Skeletal muscle satellite cell (primary cell): ENCODE results near the gene MALRD1.

Source experiments
- H3K27me3 ChIP-seq: 2 replicates; pipeline ENCODE4 v1.7.0; 2013; ENCODE audit warnings: low read length; ENCODE audit not compliant: control insufficient read depth, insufficient read depth
- H3K36me3 ChIP-seq: 2 replicates; pipeline ENCODE4 v1.7.0; 2013; ENCODE audit warnings: mild to moderate bottlenecking, control low read depth, low read length; ENCODE audit not compliant: insufficient read depth
- H3K4me1 ChIP-seq: 2 replicates; pipeline ENCODE4 v1.7.0; 2013; ENCODE audit warnings: low read length; ENCODE audit not compliant: control insufficient read depth, insufficient read depth
- H3K4me2 ChIP-seq: 2 replicates; pipeline ENCODE4 v1.7.0; 2013; ENCODE audit warnings: mild to moderate bottlenecking, low read length
- H3K4me3 ChIP-seq: 2 replicates; pipeline ENCODE4 v1.7.0; 2013; ENCODE audit warnings: low read length
- H3K9ac ChIP-seq: 2 replicates; pipeline ENCODE4 v1.7.0; 2013; ENCODE audit warnings: mild to moderate bottlenecking, low read depth, low read length, moderate library complexity
- H3K9me3 ChIP-seq: replicated peaks from 2 replicates; pipeline ENCODE4 v1.7.0; 2013; ENCODE audit warnings: mild to moderate bottlenecking, control low read depth, low read length

The MALRD1 gene

DNA sequence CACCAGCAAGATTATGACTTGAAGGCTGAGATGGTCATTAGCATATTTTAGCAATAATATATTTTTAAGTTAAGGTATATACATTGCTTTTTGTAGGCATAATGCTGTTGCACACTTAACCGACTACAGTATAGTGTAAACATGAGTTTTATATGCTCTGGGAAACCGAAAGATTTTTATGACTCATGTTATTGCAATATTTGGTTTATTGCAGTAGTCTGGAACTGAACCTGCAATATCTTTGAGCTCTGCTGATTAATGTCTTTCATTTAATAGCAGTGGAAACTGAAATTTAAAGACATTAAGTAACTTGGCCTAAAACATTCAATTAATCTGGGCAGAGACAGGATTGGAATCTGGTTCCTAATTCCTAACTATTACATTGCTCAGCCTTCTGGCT is 500.9 kb downstream of the MALRD1 start:
- no peaks in the 10 kb centered on the region for H3K27me3 ChIP-seq
- no peaks in the 10 kb centered on the region for H3K36me3 ChIP-seq
- no peaks in the 10 kb centered on the region for H3K9me3 ChIP-seq
- H3K4me3 ChIP-seq = no peak overlapping the region
- H3K4me1 ChIP-seq = no peaks in the 10 kb centered on the region
- H3K9ac ChIP-seq = no peak overlapping the region
- no peak overlapping the region for H3K4me2 ChIP-seq

DNA sequence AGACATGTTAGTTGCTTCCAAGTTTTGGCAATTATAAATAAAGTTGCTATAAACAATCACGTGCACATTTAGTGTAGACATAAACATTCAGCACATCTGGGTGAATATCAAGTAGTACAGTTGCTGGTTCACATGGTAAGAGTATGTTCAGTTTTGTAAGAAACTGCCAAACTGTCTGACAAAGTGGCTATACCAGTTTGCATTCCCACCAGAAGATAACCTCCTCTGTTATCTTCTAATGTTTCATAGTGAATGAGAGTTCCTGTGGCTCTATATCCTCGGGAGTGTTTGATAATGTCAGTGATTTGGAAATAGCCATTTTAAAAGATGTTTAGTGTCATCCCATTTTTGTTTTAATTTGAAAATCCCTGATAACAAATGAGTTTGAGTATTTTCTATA is 508.1 kb downstream of the MALRD1 start:
- no peaks in the 10 kb centered on the region for H3K27me3 ChIP-seq
- H3K36me3 ChIP-seq = no peaks in the 10 kb centered on the region
- H3K4me2 ChIP-seq = no peak overlapping the region
- H3K4me1 ChIP-seq = no peaks in the 10 kb centered on the region
- no peaks in the 10 kb centered on the region for H3K9me3 ChIP-seq
- H3K4me3 ChIP-seq = no peak overlapping the region
- no peak overlapping the region for H3K9ac ChIP-seq

DNA sequence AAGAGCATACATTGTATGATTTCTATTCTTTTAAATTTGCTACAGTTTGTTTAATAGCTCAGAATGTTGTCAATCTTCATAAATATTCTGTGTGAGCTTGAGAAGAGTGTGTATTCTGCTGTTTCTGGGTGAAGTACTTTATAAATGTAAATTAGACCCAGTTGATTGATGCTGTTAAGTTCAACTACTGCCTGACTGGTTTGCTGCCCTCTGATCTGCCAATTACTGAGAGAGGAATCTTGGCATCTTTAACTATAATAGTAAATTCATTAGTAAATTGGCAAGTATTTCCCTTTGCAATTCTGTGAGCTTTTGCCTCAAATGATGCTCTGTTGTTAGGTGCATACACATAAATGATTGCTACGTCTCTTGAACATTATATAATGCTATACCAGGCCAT is 512.6 kb downstream of the MALRD1 start:
- Histone ChIP-seq H3K36me3 (no peaks in the 10 kb centered on the region), H3K9ac (no peak overlapping the region), H3K4me3 (no peak overlapping the region), H3K27me3 (no peaks in the 10 kb centered on the region), H3K4me2 (no peak overlapping the region), H3K4me1 (no peaks in the 10 kb centered on the region), H3K9me3 (no peaks in the 10 kb centered on the region)

DNA sequence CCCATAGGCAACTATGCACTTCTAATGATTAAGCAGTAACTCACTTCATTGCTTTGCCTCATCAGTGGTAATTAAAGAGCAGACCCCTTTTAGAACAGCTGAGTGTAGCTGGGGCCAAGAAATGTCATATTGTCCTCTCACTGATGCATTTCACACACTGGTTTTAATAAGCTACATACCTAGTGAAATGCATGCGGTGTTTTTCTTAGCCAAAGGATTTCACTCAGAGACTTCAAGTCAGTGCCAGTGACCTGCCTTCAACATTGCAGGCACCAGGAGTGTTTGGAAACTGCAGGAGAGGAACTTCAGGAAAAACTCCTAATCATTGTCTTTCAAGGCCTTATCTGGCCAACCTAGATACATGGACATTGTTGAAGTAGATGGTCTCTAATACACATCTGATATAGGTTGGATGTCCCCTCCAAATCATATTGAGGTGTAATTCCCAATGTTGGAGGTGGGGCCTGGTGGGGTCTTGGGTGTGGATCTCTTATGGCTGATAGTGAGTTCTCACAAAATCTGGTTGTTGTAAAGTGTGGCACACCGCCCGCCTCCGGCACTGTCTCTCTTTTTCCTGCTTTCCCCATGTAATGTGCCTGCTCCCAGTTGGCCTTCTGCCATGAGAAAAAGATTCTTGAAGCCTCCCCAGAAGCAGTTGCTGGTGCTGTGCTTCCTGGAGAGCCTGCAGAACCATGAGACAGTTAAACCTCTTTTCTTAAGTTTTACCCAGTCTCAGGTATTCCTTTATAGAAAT is 515.0 kb downstream of the MALRD1 start:
- no peaks in the 10 kb centered on the region for H3K4me1 ChIP-seq
- no peaks in the 10 kb centered on the region for H3K9me3 ChIP-seq
- H3K4me3 ChIP-seq = no peak overlapping the region
- no peak overlapping the region for H3K4me2 ChIP-seq
- H3K36me3 ChIP-seq = no peaks in the 10 kb centered on the region
- no peak overlapping the region for H3K9ac ChIP-seq
- no peaks in the 10 kb centered on the region for H3K27me3 ChIP-seq

DNA sequence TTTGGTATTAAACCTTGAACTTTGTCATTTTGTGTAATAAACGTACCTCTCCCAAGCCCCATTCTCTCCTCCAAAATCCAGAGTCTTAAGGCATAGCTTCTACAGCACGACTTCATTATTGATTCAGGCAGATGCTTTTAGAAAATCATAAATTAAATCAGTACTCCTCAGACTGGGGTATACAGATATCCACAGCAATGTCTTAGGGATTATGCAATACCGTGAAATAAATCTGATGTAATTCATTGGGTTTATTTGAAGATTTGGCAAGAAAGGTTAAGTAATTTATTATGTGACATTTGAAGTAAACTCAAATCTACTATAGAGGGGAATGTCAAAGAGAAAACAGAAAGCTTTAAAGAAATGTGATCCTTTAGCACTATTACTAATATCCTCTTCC is 521.5 kb downstream of the MALRD1 start:
- H3K9ac ChIP-seq = no peak overlapping the region
- H3K9me3 ChIP-seq = no peaks in the 10 kb centered on the region
- no peaks in the 10 kb centered on the region for H3K27me3 ChIP-seq

DNA sequence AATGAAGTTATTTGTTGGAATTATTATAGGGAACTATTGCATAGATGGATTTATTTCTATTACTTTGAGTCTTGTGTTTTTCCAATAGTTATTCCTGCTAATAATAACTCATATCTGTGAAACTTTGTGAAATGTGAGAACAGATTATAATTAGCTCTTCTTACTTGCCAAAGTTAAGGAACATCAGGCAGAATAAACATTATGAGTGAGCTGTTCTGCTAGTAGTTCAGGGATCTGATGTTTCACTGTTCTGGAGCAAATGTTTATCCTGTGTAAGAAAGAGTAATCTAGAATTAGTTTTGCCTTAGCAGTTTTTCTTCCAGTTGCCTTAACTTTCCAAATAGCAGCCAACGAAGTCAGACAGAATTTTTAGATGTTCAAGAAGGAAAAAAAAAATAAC is 522.4 kb downstream of the MALRD1 start:
- Histone ChIP-seq H3K27me3 (no peaks in the 10 kb centered on the region), H3K9me3 (no peaks in the 10 kb centered on the region), H3K4me3 (no peak overlapping the region), H3K4me1 (no peaks in the 10 kb centered on the region), H3K9ac (no peak overlapping the region), H3K36me3 (no peaks in the 10 kb centered on the region), H3K4me2 (no peak overlapping the region)

More for the DNA sequence above, 521.5 kb downstream of the MALRD1 start:
- H3K4me2 ChIP-seq = no peak overlapping the region
- no peaks in the 10 kb centered on the region for H3K4me1 ChIP-seq
- H3K4me3 ChIP-seq = no peak overlapping the region
- H3K36me3 ChIP-seq = no peaks in the 10 kb centered on the region

DNA sequence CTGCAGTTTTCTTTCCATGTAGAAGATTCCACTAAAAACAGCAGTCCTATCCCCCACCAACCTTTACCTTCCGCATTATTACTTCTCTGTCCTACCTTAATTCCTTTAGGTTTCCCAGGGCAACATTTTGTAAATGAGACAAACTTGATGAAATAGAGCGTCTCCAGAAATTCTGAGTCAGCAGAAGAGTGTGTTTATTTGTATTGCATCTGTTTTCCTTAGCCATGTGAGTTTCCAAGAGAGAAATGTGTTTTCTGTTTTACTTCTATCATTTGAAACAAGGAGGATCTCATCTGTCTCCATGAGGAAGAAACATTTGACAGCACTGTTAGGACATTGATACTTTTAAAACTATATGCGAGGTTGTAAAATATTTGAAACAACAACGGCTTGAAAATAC is 523.5 kb downstream of the MALRD1 start:
- Histone ChIP-seq H3K4me3 (no peak overlapping the region), H3K9me3 (no peaks in the 10 kb centered on the region), H3K4me1 (no peaks in the 10 kb centered on the region), H3K27me3 (no peaks in the 10 kb centered on the region), H3K36me3 (no peaks in the 10 kb centered on the region), H3K9ac (no peak overlapping the region), H3K4me2 (no peak overlapping the region)

DNA sequence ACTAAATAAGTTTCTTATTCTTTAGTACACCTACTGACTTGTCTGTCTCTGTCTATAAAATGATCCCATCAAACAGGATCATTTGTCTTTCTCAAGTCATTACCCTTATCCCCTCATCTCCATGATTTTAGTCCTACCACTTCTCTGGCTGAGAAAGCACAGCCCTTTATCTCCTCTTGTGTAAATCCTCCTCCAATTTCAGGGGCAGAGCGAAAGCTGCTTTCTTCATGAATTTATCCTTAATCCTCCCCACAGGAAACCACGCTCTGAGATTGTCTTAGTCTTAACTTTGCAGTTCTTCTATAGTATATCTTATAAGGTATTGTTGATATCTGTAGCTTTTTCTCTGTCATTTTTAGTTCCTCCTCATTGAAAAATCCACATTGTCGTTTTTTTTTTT is 528.0 kb downstream of the MALRD1 start:
- Histone ChIP-seq H3K9ac (no peak overlapping the region), H3K4me2 (no peak overlapping the region), H3K27me3 (no peaks in the 10 kb centered on the region), H3K4me3 (no peak overlapping the region), H3K4me1 (no peaks in the 10 kb centered on the region), H3K9me3 (no peaks in the 10 kb centered on the region), H3K36me3 (no peaks in the 10 kb centered on the region)

DNA sequence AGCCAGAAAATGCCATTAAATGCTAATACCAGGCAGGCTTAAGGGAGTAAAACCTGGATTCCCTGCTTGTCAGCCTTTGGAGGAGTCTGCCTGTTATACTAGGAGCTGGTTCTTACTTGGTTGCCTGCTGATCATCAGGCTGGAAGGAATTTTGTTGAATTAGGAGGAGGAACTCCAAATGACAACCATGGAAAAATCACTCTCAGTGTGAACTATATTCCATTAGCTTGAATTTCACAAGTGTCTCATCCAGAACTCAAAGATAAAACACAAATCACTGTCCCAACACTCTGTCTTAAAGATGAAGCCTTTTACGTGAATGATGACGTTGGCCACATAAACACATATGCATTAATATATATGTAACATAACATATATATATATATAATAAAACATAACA is 528.8 kb downstream of the MALRD1 start:
- H3K36me3 ChIP-seq = no peaks in the 10 kb centered on the region
- no peaks in the 10 kb centered on the region for H3K27me3 ChIP-seq
- no peaks in the 10 kb centered on the region for H3K9me3 ChIP-seq
- no peaks in the 10 kb centered on the region for H3K4me1 ChIP-seq
- H3K4me2 ChIP-seq = no peak overlapping the region
- H3K4me3 ChIP-seq = no peak overlapping the region
- H3K9ac ChIP-seq = no peak overlapping the region

DNA sequence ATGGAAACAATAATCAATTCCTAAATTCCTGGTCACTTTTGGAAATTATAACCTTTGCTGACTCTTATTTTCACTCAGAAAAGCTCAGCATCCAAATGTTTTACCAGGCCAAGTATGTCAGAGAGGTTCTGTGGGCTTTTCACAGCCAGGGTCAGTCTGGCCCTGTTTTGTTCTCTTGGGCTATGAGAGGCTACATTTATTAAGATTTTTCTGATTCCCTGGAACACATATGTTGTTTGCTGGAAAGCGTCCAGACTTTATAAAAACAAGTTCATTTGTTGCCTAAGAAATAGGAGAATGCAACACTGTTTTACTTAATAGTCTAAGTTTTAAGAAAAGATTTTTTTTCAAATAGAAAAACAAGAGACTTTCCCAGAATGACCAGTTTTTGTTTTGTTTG is 529.2 kb downstream of the MALRD1 start:
- Histone ChIP-seq H3K27me3 (no peaks in the 10 kb centered on the region), H3K36me3 (no peaks in the 10 kb centered on the region), H3K4me1 (no peaks in the 10 kb centered on the region), H3K9ac (no peak overlapping the region), H3K9me3 (no peaks in the 10 kb centered on the region), H3K4me3 (no peak overlapping the region), H3K4me2 (no peak overlapping the region)

DNA sequence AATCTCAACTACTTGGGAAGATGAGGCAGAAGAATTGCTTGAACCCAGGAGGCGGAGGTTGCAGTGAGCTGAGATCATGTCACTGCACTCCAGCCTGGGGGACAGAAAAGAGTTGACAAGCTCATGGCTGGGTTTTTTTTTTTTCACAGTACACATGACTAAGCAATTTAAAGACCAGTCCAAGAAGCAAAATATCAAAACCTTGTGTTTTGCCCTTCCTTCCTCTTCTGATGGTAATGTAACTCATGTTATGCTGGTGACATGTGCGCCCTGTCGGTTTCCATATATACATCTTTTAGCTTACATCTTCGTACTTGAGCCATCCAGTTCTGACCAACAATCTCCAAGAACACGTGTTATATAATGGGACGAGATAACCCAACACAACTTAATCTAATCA is 530.0 kb downstream of the MALRD1 start:
- Histone ChIP-seq H3K36me3 (no peaks in the 10 kb centered on the region), H3K4me3 (no peak overlapping the region), H3K4me1 (no peaks in the 10 kb centered on the region), H3K9me3 (no peaks in the 10 kb centered on the region), H3K27me3 (no peaks in the 10 kb centered on the region), H3K4me2 (no peak overlapping the region), H3K9ac (no peak overlapping the region)

DNA sequence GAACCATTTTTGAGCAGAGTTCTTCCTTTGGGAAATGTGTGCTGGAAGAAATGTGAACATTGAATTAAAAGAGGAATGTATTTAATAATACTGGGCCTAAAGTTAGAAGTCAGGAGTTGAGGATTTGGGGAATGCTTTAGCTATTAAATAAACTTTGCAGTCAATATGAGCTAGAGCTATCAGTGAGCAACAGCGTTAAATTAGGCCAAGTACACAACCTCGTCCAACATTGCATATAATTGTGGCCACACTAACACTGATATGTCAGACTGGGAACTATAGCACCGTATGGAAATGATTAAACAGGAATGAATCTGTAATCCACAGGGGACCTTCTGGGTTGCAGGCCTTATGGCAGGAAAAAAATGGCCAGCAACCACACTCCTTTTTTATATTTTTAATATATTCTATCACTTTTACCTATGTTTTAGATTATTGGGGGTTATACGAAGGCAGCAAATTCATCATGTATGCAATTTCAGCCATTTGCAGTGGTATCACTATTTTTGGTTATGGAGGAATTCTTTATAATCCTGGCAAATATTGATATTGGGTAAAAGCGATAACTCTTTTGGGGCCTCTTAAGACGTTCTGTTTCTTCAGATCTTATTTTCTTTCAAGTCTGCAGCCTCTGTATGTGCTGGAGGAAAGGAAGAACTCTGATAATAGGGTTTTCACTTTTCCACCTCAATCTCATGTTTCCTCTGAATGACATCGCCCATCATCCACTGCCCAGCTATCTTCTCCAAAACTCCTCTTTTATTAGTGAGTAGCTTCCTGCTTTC is 531.4 kb downstream of the MALRD1 start:
- Histone ChIP-seq H3K4me1 (no peaks in the 10 kb centered on the region), H3K4me2 (no peak overlapping the region), H3K9ac (no peak overlapping the region), H3K4me3 (no peak overlapping the region), H3K9me3 (no peaks in the 10 kb centered on the region), H3K27me3 (no peaks in the 10 kb centered on the region), H3K36me3 (no peaks in the 10 kb centered on the region)
